HG03442 (cell line): ENCODE measurements around the gene GSAP.
A peak's percentile ranks its signal among the peaks of the same experiment; 100 is the strongest.
"Not testable (repeated sequence)": the region's sequence is repeated elsewhere in the genome, so short reads cannot be mapped to it uniquely, and the experiment has no call there.

ENCODE experiments used
- ATAC-seq: cut with Tn5 transposase; IDR thresholded peaks from one replicate; pipeline ENCODE4 v1.9.1; 2021; ENCODE audit warnings: mild to moderate bottlenecking, moderate library complexity; ENCODE audit not compliant: unreplicated experiment

GSAP gene

GRCh38 chr7:77415823-77416620 is at the start of gene GSAP:
Gene GSAP (minus strand): TSS chr7:77416349. CDS start chr7:77416321, 28 bp downstream.
- ATAC-seq: peak; percentile 59

- ATAC-seq: no peak
Observed at GRCh38 chr7:77465256-77465655, 49.1 kb upstream of the GSAP start.

- ATAC-seq: peak; percentile 57
Observed at GRCh38 chr7:77464589-77464988, 48.4 kb upstream of the GSAP start.

GRCh38 chr7:77463632-77464031 is 47.5 kb upstream of the GSAP start:
- ATAC-seq: peak; percentile 47

GRCh38 chr7:77461842-77462241 is 45.7 kb upstream of the GSAP start:
- no peak for ATAC-seq

- no peak for ATAC-seq
Observed at GRCh38 chr7:77461246-77461645, 45.1 kb upstream of the GSAP start.

- no peak for ATAC-seq
Observed at GRCh38 chr7:77460057-77460486, 43.9 kb upstream of the GSAP start.

GRCh38 chr7:77459311-77459726 is 43.2 kb upstream of the GSAP start:
- ATAC-seq: no peak

GRCh38 chr7:77458786-77459185 is 42.6 kb upstream of the GSAP start:
- ATAC-seq: no peak

GRCh38 chr7:77457779-77458178 is 41.6 kb upstream of the GSAP start:
- ATAC-seq: no peak

- no peak for ATAC-seq
Observed at GRCh38 chr7:77456696-77457095, 40.5 kb upstream of the GSAP start.

- ATAC-seq: no peak
Observed at GRCh38 chr7:77455321-77455720, 39.2 kb upstream of the GSAP start.

GRCh38 chr7:77454802-77455201 is 38.7 kb upstream of the GSAP start:
- ATAC-seq: no peak

- no peak for ATAC-seq
Observed at GRCh38 chr7:77453531-77453930, 37.4 kb upstream of the GSAP start.

- not testable (repeated sequence) for ATAC-seq
Observed at GRCh38 chr7:77451950-77452349, 35.8 kb upstream of the GSAP start.

- ATAC-seq: no peak
Observed at GRCh38 chr7:77450613-77451012, 34.5 kb upstream of the GSAP start.

- ATAC-seq: no peak
Observed at GRCh38 chr7:77450054-77450453, 33.9 kb upstream of the GSAP start.

GRCh38 chr7:77447616-77448015 is 31.5 kb upstream of the GSAP start:
- no peak for ATAC-seq

GRCh38 chr7:77444123-77444522 is 28.0 kb upstream of the GSAP start:
- no peak for ATAC-seq

- ATAC-seq: no peak
Observed at GRCh38 chr7:77443042-77443441, 26.9 kb upstream of the GSAP start.

GRCh38 chr7:77442636-77443035 is 26.5 kb upstream of the GSAP start:
- ATAC-seq: no peak

- ATAC-seq: no peak
Observed at GRCh38 chr7:77441046-77441445, 24.9 kb upstream of the GSAP start.

- no peak for ATAC-seq
Observed at GRCh38 chr7:77439572-77439971, 23.4 kb upstream of the GSAP start.
